Thoracic aorta (tissue), 2 donors: Measurements from ENCODE around the gene OTOS. TPM values are rescaled to one million over a fixed set of nuclear protein-coding genes. Genes with fewer than 3 reads are reported as not detected.

Source experiments
- ATAC-seq: fragments of 150-250 bp; one replicate; pipeline ENCODE4 v1.8.0; 2017; ENCODE audit warnings: low read depth; ENCODE audit not compliant: insufficient number of reproducible peaks, low FRiP score
- DNase-seq: peaks from one replicate; pipeline ENCODE4 v3.0.0-alpha.2; 2020; ENCODE audit warnings: low spot score
- H3K27ac ChIP-seq, 2 donors: fragments of 200-600 bp; sonication (generic); 1 replicate in 1 of 2; 2 replicates in 1 of 2; pipeline ENCODE4 v1.5.1; 2016; ENCODE audit warnings: mild to moderate bottlenecking in 2 of 2, moderate library complexity in 2 of 2
- H3K27me3 ChIP-seq: fragments of 200-600 bp; sonication (generic); replicated peaks from 2 replicates; pipeline ENCODE4 v1.6.0; 2016; ENCODE audit warnings: mild to moderate bottlenecking; ENCODE audit not compliant: insufficient read depth
- H3K36me3 ChIP-seq: fragments of 200-600 bp; sonication (generic); one replicate; pipeline ENCODE4 v1.5.1; 2016
- H3K4me1 ChIP-seq, 2 donors: fragments of 200-600 bp; sonication (generic); 1 replicate in 1 of 2; 2 replicates in 1 of 2; pipeline versions ENCODE4 v1.5.1 to v1.6.0; 2016; ENCODE audit warnings: low read depth in 2 of 2, mild to moderate bottlenecking in 1 of 2; ENCODE audit not compliant: control insufficient read depth in 1 of 2
- H3K4me3 ChIP-seq: fragments of 200-600 bp; sonication (generic); 2 replicates; pipeline ENCODE4 v1.5.1; 2016; ENCODE audit warnings: mild to moderate bottlenecking
- H3K9me3 ChIP-seq: fragments of 200-600 bp; sonication (generic); 2 replicates; pipeline ENCODE4 v1.5.1; 2016
- CTCF ChIP-seq: fragments of 200-600 bp; sonication (generic); IDR thresholded peaks from one replicate; pipeline ENCODE4 v1.5.1; 2019; ENCODE audit warnings: antibody characterized with exemption
- total RNA-seq, 2 donors: library from RNA; depleted of rRNA; stranded (reverse); fragments of >200 nt; gene quantifications; one replicate each; pipeline versions ENCODE4 v1.1.0 to v1.2.3, GENCODE V29; 2016

The OTOS gene
- total RNA-seq, 2 donors from 2014 or later, result not detected

DNA sequence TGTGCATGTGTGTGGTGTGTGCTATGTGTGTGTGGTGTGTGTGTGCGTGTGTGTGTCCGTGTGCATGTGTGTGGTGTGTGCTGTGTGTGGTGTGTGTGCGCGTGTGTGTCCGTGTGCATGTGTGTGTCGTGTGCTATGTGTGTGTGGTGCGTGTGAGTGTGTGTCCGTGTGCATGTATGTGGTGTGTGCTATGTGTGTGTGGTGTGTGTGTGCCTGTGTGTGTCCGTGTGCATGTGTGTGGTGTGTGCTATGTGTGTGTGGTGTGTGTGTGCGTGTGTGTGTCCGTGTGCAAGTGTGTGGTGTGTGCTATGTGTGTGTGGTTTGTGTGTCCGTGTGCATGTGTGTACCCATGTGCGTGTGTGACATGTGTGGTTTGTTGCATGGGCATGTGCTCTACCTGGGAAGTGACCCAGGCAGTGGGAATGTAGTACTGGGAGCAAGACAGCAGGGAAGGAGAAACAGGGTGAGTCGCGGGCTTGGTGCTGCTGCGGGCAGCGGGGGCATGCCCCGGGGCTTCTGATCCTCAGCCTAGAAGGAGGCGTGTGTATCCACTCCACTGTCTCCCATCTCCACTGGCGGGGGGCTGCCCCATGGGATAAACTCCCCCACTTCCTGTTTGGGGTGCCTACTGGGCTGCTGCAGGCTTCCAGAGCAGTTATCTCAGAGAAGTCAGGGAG lies 7.6 kb upstream of the OTOS start:
- DNase-seq (no peak), ATAC-seq (no peak)
- Histone ChIP-seq H3K36me3 (no peaks in the 10 kb centered on the region), H3K9me3 (no peaks in the 10 kb centered on the region), H3K27me3 (no peaks in the 10 kb centered on the region), H3K27ac (no peak overlapping the region), H3K4me1 (peaks cover 0 to 6% of the 10 kb centered on the region in 2 donors), H3K4me3 (no peak overlapping the region)
- TF ChIP-seq CTCF, result no peak

GRCh38 chr2:240147382-240147781 lies 6.9 kb upstream of the OTOS start:
- no peak for ATAC-seq
- no peak for TF ChIP-seq CTCF
- DNase-seq, result no peak
- no peaks in the 10 kb centered on the region for H3K36me3 ChIP-seq
- peaks cover 0 to 6% of the 10 kb centered on the region in 2 donors for H3K4me1 ChIP-seq
- H3K27ac ChIP-seq, result no peak overlapping the region
- no peaks in the 10 kb centered on the region for H3K9me3 ChIP-seq
- H3K4me3 ChIP-seq, result no peak overlapping the region
- no peaks in the 10 kb centered on the region for H3K27me3 ChIP-seq

GRCh38 chr2:240146627-240147278 lies 6.3 kb upstream of the OTOS start:
- no peak for TF ChIP-seq CTCF
- H3K4me3 ChIP-seq, result no peak overlapping the region
- H3K4me1 ChIP-seq, result peaks cover 0 to 6% of the 10 kb centered on the region in 2 donors
- no peak for ATAC-seq
- DNase-seq, result no peak
- no peaks in the 10 kb centered on the region for H3K27me3 ChIP-seq
- no peaks in the 10 kb centered on the region for H3K36me3 ChIP-seq
- H3K9me3 ChIP-seq, result no peaks in the 10 kb centered on the region
- H3K27ac ChIP-seq, result no peak overlapping the region

GRCh38 chr2:240146141-240146561 lies 5.7 kb upstream of the OTOS start:
- no peak for ATAC-seq
- H3K4me1 ChIP-seq, result peaks cover 0 to 6% of the 10 kb centered on the region in 2 donors
- TF ChIP-seq CTCF, result no peak
- no peak overlapping the region for H3K4me3 ChIP-seq
- DNase-seq, result no peak
- H3K36me3 ChIP-seq, result no peaks in the 10 kb centered on the region
- no peak overlapping the region for H3K27ac ChIP-seq
- no peaks in the 10 kb centered on the region for H3K27me3 ChIP-seq
- no peaks in the 10 kb centered on the region for H3K9me3 ChIP-seq

GRCh38 chr2:240145461-240145860 lies 5.0 kb upstream of the OTOS start:
- no peak overlapping the region for H3K27ac ChIP-seq
- no peak for TF ChIP-seq CTCF
- ATAC-seq (no peak), DNase-seq (no peak)
- H3K36me3 ChIP-seq, result no peaks in the 10 kb centered on the region
- H3K27me3 ChIP-seq, result no peaks in the 10 kb centered on the region
- H3K4me1 ChIP-seq, result peaks cover 0 to 6% of the 10 kb centered on the region in 2 donors
- H3K9me3 ChIP-seq, result no peaks in the 10 kb centered on the region
- no peak overlapping the region for H3K4me3 ChIP-seq
